ENCODE measurements around the gene MAP3K5. TPM values are rescaled to one million over a fixed set of nuclear protein-coding genes. Genes with fewer than 3 reads are reported as not detected.

The MAP3K5 gene
- total and polyA plus RNA-seq, 9 of the 15 experiments (the other 6 are each of a cell fraction or from before 2014, with no cell fraction given): 2.2 to 13.0 (median 9.9) TPM

DNA sequence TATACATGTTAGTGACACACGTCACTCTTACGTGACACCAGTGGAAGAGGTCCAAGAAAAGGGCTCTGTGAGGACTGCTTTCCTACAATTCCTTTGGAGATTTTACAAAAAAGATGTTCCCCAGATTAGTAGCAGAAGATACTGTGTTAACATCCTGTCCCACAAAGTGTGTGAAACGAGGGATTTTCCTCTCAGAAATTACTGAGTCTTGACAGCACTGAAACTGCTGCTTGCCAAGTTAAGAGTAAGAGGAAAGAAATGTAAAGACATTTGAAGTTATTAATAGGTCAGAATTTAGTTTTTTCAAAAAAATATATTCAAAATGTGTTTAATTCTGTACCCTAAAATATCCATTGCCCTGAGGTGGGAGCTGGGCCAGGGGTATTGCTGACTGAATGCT is 183.3 kb downstream of the MAP3K5 start:
- H3K4me1 ChIP-seq (replicated peaks in 1 of 2; ENCODE audit: control insufficient read depth in 2 of 2, insufficient read depth in 2 of 2, low read length in 2 of 2): peaks cover 10 to 36% of the 10 kb centered on the region in 2 experiments
- peaks cover 20% of the 10 kb centered on the region; the same call in 2 of the 3 replicates for H3K36me3 ChIP-seq (ENCODE audit: control insufficient read depth, insufficient read depth, low read length)
- H3K27ac ChIP-seq (ENCODE audit: extremely low read depth, low read depth, low read length): no peak overlapping the region; the same call in 2 of the 3 replicates
- H3K4me3 ChIP-seq: no peak overlapping the region
- WGBS (ENCODE audit: insufficient coverage, low coverage, missing lambda C conversion rate): 65% methylated on average over 3 of the region's 3 CpGs
- no TSS peak for BruUV-seq (replicated peaks)
- intact Hi-C loops (cut with micrococcal nuclease) (loop anchor here (1.0 kb wide), 1 partner anchor 184 kb away; no protein-coding TSS in a partner anchor), in situ Hi-C loops (cut with MboI) (no loop called here)
- no peak for FAIRE-seq
- no peak for DNase-seq (ENCODE audit: extremely low read depth in 1 of 4, low spot score in 3 of 4)
- no peaks in the 10 kb centered on the region for H3K27me3 ChIP-seq (ENCODE audit: control insufficient read depth in 2 of 2, insufficient read depth in 2 of 2, low read length in 2 of 2)
- H3K9me3 ChIP-seq (replicated peaks; ENCODE audit: control insufficient read depth, insufficient read depth, low read depth, low read length): no peaks in the 10 kb centered on the region
- TF ChIP-seq DPF2 (IDR thresholded peaks at IDR 0.05): no peak
- no peak for TF ChIP-seq ZNF133 (CRISPR knock-in tag; IDR thresholded peaks at IDR 0.05)
- TF ChIP-seq ZNF644 (tag; IDR thresholded peaks at IDR 0.05; ENCODE audit: low read depth): no peak
- no peak for TF ChIP-seq ETV5 (CRISPR knock-in tag; IDR thresholded peaks at IDR 0.05; ENCODE audit: low read depth)
- no peak for TF ChIP-seq ZKSCAN1 (IDR thresholded peaks at IDR 0.05; ENCODE audit: low read depth, low read length)
- TF ChIP-seq BRF1 (IDR thresholded peaks at IDR 0.05; ENCODE audit: borderline replicate concordance, extremely low read depth, insufficient read length): no peak
- TF ChIP-seq PYGO2 (tag; IDR thresholded peaks at IDR 0.05): no peak
- TF ChIP-seq, protein P1, sequence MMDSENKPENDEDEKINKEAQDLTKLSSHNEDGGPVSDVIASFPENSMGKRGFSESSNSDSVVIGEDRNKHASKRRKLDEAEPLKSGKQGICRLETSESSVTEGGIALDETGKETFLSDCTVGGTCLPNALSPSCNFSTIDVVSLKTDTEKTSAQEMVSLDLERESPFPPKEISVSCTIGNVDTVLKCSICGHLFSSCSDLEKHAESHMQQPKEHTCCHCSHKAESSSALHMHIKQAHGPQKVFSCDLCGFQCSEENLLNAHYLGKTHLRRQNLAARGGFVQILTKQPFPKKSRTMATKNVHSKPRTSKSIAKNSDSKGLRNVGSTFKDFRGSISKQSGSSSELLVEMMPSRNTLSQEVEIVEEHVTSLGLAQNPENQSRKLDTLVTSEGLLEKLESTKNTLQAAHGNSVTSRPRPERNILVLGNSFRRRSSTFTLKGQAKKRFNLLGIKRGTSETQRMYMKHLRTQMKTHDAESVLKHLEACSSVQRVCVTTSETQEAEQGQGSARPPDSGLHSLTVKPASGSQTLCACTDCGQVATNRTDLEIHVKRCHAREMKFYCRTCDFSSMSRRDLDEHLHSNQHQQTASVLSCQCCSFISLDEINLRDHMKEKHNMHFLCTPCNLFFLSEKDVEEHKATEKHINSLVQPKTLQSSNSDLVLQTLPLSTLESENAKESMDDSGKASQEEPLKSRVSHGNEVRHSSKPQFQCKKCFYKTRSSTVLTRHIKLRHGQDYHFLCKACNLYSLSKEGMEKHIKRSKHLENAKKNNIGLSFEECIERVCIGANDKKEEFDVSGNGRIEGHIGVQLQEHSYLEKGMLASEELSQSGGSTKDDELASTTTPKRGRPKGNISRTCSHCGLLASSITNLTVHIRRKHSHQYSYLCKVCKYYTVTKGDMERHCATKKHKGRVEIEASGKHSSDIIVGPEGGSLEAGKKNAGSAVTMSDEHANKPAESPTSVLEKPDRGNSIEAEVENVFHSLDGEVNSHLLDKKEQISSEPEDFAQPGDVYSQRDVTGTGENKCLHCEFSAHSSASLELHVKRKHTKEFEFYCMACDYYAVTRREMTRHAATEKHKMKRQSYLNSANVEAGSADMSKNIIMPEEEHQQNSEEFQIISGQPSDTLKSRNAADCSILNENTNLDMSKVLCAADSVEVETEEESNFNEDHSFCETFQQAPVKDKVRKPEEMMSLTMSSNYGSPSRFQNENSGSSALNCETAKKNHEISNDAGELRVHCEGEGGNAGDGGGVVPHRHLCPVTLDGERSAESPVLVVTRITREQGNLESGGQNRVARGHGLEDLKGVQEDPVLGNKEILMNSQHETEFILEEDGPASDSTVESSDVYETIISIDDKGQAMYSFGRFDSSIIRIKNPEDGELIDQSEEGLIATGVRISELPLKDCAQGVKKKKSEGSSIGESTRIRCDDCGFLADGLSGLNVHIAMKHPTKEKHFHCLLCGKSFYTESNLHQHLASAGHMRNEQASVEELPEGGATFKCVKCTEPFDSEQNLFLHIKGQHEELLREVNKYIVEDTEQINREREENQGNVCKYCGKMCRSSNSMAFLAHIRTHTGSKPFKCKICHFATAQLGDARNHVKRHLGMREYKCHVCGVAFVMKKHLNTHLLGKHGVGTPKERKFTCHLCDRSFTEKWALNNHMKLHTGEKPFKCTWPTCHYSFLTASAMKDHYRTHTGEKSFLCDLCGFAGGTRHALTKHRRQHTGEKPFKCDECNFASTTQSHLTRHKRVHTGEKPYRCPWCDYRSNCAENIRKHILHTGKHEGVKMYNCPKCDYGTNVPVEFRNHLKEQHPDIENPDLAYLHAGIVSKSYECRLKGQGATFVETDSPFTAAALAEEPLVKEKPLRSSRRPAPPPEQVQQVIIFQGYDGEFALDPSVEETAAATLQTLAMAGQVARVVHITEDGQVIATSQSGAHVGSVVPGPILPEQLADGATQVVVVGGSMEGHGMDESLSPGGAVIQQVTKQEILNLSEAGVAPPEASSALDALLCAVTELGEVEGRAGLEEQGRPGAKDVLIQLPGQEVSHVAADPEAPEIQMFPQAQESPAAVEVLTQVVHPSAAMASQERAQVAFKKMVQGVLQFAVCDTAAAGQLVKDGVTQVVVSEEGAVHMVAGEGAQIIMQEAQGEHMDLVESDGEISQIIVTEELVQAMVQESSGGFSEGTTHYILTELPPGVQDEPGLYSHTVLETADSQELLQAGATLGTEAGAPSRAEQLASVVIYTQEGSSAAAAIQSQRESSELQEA (IDR thresholded peaks at IDR 0.05; ENCODE audit: low read depth): no peak
- TF ChIP-seq ZNF431 (CRISPR knock-in tag; IDR thresholded peaks at IDR 0.05): no peak
- ChIA-PET POLR2A (no interaction called here), CTCF (ENCODE audit: low intra/inter-chr PET ratio) (interaction anchor here (0.7 kb wide), 1 partner anchor 35 kb away, joined by 3 read pairs; no protein-coding TSS in a partner anchor)
- H2AFZ ChIP-seq (ENCODE audit: low read depth, low read length): no peak overlapping the region
- H4K20me1 ChIP-seq (replicated peaks; ENCODE audit: control insufficient read depth, insufficient read depth, low read length): no peaks in the 10 kb centered on the region
- H3K79me2 ChIP-seq (ENCODE audit: control insufficient read depth, insufficient read depth, low read length): no peaks in the 10 kb centered on the region
- H3K9ac ChIP-seq (ENCODE audit: insufficient read depth in 1 of 2, low read depth in 2 of 2, low read length in 2 of 2): no peak overlapping the region
- no peaks in the 10 kb centered on the region for H3K9me1 ChIP-seq (ENCODE audit: control insufficient read depth, insufficient read depth, low read length)
- H3K4me2 ChIP-seq (ENCODE audit: insufficient read depth, low read length): no peak overlapping the region
- no peak for ATAC-seq
